22Rv1 (cell line): Measurements from ENCODE around the gene SLC25A22.

Experiments
- H3K27ac ChIP-seq: fragments of 450-650 bp; 2 replicates; pipeline ENCODE4 v1.5.1; 2017
- CTCF ChIP-seq: fragments of 450-650 bp; IDR thresholded peaks from 2 replicates; pipeline ENCODE4 v1.5.1; 2017; ENCODE audit warnings: mild to moderate bottlenecking
- ZFX ChIP-seq: fragments of 450-650 bp; IDR thresholded peaks from 2 replicates; pipeline ENCODE4 v1.6.1; 2017; ENCODE audit warnings: antibody characterized with exemption, borderline replicate concordance

The SLC25A22 gene

GRCh38 chr11:799641-800316, 1.7 kb upstream of the SLC25A22 start:
- H3K27ac ChIP-seq: 0 out of 2 replicates have a peak overlapping the region, but pooled peaks have one; percentile 82
- no peak for TF ChIP-seq CTCF
- TF ChIP-seq ZFX: no peak

GRCh38 chr11:797296-798092, 587 bp downstream of the SLC25A22 start:
- peak overlapping the region; percentile 82 for H3K27ac ChIP-seq
- no peak for TF ChIP-seq ZFX
- TF ChIP-seq CTCF: no peak

- H3K27ac ChIP-seq: peak overlapping the region; percentile 82
- TF ChIP-seq CTCF (no peak), ZFX (no peak)
Measured at GRCh38 chr11:796565-797295, 1.4 kb downstream of the SLC25A22 start.

DNA sequence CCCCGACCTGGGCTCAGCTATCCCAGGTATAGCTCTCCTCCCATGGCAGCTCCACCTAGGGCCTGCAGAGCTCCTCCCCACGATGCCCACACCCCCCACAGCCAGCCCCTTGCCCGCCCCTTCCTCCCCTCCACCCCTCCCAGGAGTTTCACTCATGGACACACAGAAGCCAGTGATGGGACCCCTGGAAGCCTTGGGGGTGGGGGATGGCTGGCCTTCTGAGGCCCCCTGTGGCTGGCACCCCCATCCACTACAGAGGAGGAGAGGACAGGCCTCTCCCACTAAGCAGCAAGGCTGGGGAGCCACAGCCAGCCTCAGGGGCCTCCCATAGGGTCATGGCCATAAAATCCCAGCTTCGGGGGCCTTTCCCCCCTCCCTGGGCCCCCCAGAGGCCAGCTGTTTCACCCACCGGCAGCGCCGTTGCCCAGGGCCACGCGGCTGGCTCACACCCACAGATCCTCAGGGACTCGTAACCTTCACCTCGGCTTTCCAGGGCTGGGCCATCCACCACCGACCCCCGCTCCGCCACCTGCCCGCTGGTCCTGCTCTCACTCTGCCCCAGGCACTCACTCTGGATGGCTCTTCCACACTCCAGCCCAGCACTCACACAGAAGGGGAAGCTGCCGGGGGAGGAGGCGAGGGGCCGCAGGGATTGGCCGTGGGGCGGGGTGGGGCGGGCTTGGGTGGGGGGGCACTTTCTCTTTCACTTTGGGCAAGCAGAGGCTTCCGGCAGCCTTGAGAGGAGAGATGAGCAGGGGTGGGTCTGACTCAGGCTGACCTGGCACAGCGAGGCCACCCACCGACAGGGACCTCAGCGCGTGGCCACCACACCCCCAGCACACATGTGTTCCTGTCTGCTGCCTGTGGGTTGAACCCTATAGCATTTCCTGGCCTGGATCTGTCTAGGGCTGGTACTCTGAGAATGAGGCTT, 2.2 kb downstream of the SLC25A22 start:
- TF ChIP-seq CTCF (no peak), ZFX (no peak)
- H3K27ac ChIP-seq: peak overlapping the region; percentile 82

DNA sequence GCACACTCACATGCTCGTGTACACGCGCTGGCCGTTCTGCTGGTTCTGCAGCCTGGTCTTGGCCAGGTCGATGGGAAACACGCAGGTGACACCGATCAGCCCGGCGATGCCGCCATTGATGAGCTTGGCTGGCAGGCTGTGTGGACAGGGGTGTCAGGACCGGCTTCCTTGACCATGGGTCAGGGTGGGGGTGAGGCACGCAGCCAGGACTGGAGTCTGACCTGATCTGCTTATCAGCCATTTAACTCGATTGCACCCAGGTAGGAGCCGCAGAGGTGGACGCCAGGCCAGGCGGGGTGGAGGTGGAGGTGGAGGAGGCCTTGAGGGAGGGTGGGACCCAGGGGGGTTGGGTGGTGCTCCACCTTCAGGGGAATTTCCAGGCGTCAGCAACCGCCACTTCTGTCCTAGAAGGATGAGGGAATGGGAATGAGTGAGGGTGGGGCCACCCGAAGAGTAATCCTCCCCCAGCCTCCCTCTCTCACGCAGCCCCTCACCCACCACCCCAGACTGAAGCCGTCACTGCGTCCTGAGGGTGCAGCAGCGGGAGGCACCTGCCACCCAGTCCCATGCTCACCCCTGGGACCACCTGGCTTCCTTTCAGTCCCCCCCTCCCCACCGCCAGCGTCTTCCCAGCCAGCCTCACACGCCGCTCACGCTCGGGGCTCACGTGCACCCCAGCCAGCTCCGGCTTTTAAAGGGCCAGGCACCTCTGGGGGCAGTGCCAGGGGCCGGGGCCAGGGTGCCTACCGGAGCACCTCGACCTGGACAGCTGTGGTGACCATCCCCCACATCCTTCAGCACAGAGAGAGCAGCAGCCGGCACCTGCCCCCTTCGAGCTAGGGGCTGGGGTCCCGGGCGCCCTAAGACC, 3.1 kb downstream of the SLC25A22 start:
- TF ChIP-seq CTCF (no peak), ZFX (no peak)
- no peak overlapping the region for H3K27ac ChIP-seq
